HG03175 (cell line): ENCODE results near the gene TSSC4.

Experiments
- ATAC-seq: cut with Tn5 transposase; IDR thresholded peaks from one replicate; pipeline ENCODE4 v1.9.1; 2021; ENCODE audit warnings: mild to moderate bottlenecking, moderate library complexity; ENCODE audit not compliant: unreplicated experiment

The TSSC4 gene

DNA sequence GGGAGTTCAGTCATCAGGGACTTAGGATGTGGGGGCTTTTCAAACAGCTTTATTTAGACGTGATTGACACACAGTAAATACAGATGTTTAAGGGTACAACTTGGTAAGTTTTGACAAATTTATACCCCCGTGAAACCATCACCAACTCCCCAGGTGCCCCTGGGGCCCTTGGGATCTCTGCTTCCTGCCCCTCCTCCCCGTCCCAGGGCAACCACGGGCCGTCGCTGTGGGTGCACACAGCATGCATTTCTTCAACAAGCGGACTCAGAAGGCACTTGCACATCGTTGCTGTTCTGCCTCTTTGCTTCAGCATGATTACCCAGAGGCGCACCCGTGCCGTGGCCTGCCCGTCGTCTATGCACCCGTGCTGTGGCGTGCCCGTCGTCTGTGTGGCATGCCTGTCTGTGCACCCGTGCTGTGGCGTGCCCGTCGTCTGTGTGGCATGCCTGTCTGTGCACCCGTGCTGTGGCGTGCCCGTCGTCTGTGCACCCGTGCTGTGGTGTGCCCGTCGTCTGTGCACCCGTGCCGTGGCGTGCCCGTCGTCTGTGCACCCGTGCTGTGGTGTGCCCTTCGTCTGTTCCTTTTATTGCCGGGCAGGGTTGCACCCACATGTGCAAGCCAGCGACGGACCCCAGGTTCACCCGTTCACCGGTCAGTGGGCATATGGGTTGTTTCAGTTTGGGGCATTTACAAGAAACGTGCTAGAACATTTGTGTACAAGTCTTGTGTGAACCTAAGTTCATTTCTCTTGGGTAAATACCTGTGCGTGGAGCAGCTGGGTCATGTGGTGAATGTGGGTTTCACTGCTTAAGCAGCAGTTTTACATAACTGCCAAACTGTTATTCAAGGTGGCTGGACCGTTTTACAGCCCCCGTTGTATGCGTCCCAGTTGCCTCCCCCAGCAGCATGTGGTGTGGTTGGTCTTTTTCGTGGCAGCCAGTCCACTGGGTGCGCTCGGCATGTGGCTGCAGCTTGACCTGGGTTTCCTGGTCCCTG lies 15.1 kb upstream of the TSSC4 start:
- ATAC-seq, result peak; percentile 23

DNA sequence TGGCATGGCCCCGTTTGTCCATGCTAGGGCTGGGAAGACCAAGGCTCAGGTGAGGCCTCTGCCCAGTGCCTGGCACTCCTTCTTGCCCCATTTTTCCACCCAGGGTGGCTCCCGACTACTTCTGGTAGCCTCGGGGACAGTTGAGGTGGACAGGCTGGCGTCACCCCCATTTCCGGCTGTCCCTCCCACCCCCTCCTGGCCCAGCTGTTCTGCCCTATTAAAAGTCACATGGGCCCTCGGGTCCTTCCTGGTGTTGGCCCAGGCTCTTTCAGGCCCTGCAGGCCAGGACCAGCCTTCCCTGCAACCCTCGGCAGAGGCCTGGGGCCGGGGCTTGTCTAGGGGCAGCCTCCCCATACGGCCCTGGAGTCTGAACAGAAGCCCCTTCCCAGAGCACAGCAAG lies 14.0 kb upstream of the TSSC4 start:
- ATAC-seq, result no peak

DNA sequence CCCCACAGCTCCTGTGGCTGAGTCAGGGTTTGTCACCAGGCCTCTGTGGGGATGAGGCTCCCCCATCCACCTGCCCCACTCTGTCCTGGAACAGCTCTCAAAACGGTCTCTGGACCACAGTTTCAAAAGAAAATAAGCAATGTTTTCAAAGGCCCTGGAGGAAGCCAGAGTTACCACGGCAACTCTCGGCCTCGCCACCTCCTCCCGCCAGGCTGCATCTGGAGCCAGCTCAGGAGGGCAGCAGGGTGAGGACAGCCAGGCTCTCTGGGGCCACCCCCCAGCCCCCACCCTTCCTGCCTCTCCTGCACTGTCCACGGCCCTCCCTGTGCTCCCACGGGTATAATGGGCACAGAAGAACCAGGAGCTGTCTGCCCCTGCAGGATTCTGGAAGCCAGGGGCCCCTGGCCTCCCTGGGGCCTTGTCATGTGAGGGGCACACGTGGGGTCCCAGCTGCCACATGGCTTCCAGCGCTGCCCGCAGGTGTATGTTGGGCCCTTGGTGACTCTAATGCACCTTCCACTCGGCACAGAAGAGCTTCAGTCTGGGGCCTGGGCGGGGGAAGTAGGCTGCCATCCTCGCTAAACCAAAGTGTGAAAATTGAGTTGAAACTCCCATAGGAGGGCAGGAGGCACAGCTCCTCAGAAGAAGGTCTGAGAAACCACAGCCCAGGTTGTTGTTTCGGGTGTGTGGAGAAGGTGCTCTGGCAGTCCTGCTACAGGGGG lies 13.1 kb upstream of the TSSC4 start:
- peak; percentile 34 for ATAC-seq

DNA sequence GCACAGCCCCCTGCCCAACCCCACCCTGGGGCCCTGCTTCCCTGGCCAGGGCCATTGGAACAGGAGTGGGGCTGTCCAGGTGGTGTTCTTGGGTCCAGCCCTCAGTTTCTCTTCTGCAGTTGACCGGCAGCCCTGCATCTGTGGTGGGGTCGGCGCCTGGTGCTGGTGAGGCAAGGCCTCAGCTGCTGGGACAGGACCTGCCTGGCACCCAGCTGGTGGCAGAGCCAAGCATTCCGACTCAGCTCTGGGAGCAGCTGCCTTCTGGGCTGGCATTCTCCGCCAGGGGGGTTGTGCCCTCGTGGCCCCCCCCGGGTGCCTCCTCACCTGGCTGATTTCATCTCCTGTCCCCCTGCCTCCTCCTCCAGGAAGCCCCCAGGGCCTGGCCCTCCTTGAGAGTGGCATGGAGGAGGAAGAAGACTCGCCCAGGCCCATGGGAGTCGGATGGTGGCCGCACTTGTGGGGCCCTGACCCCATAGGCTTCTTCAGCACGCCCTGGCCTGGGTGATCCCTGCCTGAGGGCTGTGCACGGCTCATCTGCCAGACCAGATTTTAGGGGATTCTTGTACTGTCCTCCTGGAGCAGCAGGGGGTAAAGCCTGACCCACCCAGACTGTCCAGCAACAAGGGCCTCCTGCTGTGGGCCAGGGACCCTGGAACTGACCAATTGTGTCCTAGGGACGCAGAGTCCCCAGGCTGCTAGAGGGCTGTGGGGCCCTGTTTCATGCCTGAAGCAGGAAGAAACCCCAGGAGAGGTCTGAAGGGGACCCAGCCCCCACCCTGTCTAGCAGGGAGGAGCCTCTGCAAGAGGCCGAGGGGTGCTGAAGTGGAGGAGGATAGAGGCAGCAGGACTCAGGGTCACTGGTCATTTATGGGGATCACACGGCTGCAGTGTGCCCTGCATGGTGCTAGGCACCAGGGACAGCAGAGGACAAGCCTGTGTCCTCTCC lies 11.8 kb upstream of the TSSC4 start:
- ATAC-seq, result no peak

DNA sequence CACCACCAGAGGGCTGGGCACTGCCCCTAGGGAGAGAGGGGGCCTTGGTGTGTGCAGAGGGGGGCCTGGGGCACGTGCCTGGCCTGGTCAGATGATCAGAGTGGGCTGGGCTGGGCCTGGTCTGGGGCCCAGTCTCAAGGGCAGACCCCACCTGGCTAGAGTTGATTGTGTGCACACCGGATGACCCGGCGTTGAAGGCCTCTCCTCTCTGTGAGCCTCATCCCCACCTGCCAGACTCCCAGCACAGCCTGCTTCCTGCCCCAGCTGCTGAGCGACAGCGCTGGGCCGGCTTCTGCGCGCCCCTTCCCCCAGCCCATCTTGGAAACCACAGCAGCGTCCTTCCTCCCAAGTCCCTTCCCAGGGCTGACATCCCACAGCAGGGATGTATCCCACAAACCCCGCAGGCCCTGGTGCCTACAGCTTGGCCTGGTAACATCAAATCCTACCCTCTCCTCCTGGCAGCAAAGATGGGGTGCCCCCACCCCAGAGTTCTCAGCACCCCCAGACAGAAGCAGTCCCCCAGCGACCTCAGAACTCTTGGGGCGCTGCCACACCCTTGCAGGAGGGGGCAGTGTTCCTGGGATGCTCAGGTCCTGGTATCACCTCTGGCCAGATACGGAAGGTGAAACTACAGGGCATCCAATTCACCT lies 11.0 kb upstream of the TSSC4 start:
- ATAC-seq, result no peak

DNA sequence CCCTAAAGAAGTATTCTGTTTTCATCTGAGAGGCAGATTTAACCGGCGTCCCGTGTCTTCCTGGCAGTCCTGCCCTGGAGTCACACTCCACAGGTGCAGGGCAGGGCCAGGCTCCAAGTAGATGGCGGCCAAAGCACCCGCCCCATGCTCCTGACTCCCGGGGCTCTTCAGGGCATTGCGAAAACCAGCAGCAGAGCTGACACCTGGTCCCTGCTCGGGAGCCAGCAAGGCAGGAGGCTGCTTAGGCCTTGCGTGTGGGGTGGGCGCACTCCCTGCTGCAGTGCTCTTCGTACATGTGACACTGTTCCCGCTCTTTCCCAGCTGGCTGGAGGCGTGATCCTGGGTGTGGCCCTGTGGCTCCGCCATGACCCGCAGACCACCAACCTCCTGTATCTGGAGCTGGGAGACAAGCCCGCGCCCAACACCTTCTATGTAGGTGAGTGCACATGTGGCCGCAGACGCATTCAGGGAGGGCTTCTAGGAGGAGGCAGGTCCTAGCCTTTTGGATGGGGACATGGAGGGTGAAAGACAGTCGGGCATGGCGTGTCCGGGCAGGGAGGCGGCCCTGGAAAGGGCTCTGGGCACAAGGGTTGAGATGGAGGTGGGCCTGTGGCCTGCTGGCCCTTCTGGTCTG lies 10.3 kb upstream of the TSSC4 start:
- ATAC-seq, result no peak

DNA sequence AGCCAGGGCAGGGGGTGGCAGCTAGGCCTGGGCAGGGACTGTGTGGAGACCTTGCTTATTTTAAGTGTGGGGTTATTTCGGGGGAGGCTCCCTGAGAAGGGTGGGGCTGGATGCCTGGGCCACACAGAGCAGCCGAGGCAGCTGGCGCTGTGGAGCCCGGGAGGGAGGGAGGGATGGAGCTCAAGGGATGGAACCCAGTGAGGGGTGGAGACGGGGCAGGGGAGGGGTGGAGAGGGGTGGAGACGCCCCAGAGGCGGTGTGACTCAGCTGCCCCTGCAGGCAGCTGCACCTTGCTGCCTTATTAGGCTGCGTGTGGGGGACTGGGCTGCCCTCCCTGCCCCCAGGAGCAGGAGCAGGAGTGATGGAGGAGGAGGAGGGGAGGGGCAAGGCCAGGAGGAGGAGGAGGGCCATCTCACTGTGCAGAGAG lies 9.8 kb upstream of the TSSC4 start:
- no peak for ATAC-seq

DNA sequence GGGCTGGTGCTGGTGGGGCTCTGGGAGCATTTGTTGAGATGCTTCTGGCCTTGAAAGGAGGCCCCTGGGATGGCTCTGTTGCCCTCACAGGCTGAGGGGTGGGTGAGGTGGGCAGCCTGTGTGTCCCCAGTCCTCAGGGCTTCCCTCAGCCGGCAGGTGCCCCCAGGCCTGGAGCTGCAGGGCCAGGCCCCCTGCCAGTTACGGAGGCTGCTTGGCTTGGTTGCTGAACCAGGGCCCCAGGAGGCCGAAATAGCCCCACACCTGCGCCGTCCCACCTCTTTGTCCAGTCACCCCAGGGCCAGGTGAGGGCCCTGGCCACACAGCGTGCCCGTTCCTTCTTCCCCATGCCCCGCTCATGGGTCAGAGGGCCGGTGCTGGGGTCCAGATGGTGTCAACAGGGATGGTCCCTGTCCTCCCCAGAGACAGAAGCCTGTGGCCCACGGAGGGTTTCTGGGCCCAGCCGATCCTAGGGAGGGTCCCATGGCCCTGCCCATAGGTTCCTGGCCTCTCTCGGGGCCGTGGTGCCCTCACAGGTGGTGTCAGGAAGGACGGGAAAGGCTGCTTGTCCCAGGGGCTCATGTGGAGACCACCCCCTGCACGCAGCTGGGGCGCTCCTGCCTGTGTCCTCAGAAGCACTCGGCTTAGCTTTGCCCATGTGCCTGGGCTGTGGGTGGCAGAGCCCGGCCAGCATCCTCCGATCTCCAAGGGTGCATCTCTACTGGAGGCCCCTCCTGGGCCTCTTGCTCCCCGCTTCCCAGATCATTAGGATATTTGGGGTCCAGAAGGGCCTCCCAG lies 9.2 kb upstream of the TSSC4 start:
- ATAC-seq, result no peak

DNA sequence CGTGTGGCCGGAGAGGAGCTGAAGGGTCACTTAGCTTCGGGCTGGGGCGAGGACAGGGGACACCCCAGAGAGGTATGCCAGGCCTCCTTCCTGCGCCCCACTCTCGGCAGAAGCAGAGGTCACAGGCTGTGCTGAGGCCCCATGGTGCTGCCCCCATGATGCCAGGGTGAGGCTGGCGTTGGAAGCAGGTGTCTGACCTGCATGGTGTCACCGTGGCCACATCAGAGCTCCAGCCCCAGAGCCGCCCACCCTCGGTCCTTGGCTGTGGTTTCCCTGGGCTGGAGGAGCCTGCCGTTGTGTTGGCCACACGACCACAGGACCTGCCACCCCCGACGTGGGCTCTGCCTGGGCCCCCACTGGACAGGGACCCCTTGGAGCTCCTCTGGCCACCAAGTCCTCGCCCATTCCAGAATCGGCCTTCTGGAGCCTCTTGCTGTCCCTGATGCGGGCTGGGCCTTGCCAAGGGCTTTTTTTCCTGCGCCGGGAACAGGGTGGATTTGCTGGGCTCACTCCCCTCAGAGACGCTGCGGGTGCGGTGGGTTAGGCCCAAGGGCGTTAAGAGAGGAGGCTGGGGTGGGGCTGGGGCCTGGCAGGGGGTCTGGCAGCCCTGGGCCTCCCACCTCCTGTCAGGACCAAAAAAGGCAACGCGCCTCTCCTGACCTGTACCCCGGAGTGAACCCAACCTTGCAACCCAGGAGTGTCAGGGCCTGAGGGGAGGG lies 8.2 kb upstream of the TSSC4 start:
- no peak for ATAC-seq

DNA sequence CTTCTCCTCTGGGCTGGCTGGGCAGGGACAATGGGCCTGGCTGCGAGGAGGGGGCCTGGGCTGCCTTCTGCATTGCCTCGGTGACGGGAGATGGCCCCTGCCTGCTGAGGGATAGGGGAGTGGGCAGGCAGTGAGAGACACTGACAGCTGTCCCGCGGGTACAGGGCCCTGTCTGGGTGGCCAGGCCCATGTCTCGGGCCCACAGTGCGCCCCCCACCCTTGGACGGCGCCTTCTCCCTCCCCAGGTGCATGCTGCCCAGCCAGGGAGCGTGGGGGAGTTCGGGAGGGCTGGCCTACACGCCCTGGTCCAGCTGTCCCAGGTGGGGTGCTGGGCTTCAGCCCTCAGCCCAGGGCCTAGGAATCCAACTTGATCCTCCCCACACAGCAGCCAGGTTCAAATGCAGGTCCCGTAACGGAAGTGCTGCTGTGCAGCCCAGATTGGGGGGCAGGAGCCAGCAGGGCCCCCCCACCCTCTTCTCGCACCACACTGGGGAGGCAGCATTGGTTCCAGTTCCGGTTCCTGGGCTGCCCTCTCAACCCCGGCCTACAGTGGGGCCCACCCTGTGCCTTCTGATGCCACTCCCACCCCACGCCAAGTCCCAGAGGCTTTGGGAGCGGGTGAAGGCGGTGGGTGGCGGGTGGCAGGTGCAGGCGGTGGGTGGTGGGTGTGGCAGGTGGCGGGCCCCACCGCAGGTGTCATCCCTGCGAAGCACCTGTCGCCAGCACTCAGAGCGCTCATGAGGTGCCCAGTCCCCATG lies 7.3 kb upstream of the TSSC4 start:
- no peak for ATAC-seq

DNA sequence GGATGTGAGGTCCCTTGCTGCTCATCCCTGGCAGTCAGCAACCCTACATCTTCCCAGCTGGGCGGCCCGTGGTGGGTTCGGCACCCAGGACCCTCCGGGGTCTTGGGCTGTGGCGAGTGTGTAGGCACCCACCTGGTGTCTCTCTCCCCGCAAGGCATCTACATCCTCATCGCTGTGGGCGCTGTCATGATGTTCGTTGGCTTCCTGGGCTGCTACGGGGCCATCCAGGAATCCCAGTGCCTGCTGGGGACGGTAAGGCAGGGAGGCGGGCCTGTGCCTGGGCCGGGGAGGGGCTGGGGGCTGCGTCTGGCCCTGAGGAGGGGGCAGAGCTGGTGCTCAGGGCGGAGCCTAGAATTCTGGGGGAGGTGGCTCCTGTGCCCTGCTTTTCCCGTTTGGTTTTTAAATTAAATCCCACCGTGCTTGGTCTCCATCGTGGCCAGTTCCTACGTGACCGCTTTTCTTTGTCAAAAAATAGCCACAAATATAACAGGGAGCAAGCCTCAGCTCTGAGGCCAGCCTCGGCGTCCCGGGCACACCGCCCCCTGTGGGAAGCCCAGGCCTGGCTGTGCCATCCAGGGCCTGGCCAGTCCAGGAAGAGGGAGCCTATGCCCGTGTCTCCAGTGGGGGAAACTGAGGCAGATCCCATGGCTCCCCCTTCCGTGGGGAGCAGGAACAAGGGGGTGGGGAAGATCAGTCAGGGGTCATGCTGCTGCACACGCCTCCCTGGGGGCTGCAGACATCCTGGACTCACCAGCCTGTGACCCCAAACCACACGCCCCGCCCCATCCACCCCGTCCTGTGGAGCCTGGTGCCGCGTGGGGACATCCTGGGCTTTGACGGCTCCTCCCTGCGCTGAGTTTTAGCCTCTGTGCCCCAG lies 6.4 kb upstream of the TSSC4 start:
- no peak for ATAC-seq

DNA sequence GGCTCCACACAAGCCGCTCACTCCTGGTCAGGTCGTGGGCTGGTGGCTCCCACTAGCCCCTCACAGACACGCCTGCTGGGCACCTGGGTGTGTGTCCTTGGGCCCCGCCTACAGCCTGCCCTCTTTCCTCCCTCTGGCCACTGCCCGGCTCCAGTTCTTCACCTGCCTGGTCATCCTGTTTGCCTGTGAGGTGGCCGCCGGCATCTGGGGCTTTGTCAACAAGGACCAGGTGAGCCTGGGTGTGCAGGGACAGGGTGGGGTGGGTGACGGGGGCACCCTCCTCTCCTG lies 5.8 kb upstream of the TSSC4 start:
- ATAC-seq, result no peak

DNA sequence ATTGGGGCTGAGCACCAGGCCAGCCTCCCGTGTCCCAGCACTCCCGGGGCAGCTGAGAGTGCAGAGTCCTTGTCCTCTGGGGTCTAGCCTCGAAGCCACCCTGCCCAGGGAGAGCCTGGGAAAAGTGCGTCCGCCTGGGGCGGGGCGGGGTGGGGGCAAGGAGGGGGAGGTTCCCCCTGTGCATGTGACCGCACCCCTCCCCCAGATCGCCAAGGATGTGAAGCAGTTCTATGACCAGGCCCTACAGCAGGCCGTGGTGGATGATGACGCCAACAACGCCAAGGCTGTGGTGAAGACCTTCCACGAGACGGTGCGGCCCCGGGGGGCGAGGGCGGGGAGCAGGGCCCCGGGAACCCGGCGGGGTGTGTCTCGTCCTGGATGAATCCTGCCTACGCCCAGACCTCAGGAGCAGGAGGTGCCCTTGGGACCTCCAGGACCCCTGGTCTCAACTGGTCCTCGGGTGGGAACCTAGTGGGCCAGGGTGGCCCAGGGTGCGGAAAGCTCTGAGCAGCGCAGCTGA lies 5.3 kb upstream of the TSSC4 start:
- no peak for ATAC-seq

DNA sequence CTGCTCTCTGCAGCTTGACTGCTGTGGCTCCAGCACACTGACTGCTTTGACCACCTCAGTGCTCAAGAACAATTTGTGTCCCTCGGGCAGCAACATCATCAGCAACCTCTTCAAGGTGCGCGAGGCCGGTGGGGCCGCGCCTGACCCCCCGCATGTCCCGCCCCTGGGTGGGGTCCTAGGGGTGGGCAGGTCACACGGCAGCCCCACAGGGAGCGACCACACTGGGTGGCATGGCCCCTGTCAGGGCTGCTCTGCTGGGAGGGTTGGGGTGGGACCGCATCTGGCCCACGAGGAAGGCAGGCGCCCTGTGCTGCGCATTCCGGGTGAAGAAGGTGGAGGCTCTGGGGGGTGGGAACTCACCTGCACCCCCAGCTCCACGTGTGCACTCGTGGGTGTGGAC lies 4.7 kb upstream of the TSSC4 start:
- no peak for ATAC-seq

DNA sequence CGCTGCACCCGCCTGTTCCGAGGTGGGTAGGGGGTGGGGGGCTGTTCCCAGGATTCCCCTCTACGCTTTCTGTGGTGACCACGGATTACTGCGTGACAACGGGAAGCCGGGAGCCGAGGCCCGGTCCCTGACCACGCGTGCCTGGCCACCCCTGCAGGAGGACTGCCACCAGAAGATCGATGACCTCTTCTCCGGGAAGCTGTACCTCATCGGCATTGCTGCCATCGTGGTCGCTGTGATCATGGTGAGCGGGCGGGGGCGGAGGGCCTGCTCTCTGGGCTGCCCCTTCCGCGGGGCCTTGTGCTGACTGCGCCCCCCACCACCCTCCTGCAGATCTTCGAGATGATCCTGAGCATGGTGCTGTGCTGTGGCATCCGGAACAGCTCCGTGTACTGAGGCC lies 4.1 kb upstream of the TSSC4 start:
- no peak for ATAC-seq

DNA sequence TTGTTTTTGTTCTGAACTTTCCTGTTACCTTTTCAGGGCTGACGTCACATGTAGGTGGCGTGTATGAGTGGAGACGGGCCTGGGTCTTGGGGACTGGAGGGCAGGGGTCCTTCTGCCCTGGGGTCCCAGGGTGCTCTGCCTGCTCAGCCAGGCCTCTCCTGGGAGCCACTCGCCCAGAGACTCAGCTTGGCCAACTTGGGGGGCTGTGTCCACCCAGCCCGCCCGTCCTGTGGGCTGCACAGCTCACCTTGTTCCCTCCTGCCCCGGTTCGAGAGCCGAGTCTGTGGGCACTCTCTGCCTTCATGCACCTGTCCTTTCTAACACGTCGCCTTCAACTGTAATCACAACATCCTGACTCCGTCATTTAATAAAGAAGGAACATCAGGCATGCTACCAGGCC lies 3.5 kb upstream of the TSSC4 start:
- no peak for ATAC-seq
